Measurements from ENCODE around the gene TRIM17. TPM values are rescaled to one million over a fixed set of nuclear protein-coding genes. Genes with fewer than 3 reads are reported as not detected.

Gene TRIM17
- total and polyA plus RNA-seq, 9 of the 15 experiments (the other 6 are each of a cell fraction or from before 2014, with no cell fraction given) = not detected

GRCh38 chr1:228457396-228458176 is 40.9 kb upstream of the TRIM17 start (continued):
- TF ChIP-seq ZKSCAN1 (IDR thresholded peaks at IDR 0.05; ENCODE audit: low read depth, low read length) = peak; percentile 74
- TF ChIP-seq ARID3A (IDR thresholded peaks at IDR 0.05; ENCODE audit: borderline replicate concordance, low read depth, low read length) = no peak
- no peak for TF ChIP-seq ZNF280A (IDR thresholded peaks at IDR 0.05; ENCODE audit: low read depth, partially characterized antibody)
- TF ChIP-seq GTF2E2 (tag; IDR thresholded peaks at IDR 0.05) = peak; percentile 93; the same call in 1 of the 2 replicates
- TF ChIP-seq NFYB (IDR thresholded peaks at IDR 0.05; ENCODE audit: extremely low read depth, insufficient read length) = peak; percentile 97
- peak; percentile 60; the same call in 1 of the 2 replicates for TF ChIP-seq ZFP91 (CRISPR knock-in tag; IDR thresholded peaks at IDR 0.05)
- TF ChIP-seq RB1 (IDR thresholded peaks at IDR 0.05; ENCODE audit: low read depth) = peak; percentile 91
- no peak; the same call in 1 of the 2 replicates for TF ChIP-seq DNMT1 (IDR thresholded peaks at IDR 0.05)
- no peak for TF ChIP-seq ARNT (IDR thresholded peaks at IDR 0.05)
- no peak for TF ChIP-seq PTRF (tag; IDR thresholded peaks at IDR 0.05)
- no peak for TF ChIP-seq HOMEZ (CRISPR knock-in tag; IDR thresholded peaks at IDR 0.05)
- TF ChIP-seq ERF (CRISPR knock-in tag; IDR thresholded peaks at IDR 0.05) = peak; percentile 84; the same call in 1 of the 2 replicates
- no peak for TF ChIP-seq ZNF408 (CRISPR knock-in tag; IDR thresholded peaks at IDR 0.05; ENCODE audit: low read depth)
- TF ChIP-seq ETV1 (tag; conservative IDR thresholded peaks at IDR 0.05; ENCODE audit: low read depth) = no peak; the same call in 1 of the 2 replicates
- no peak for TF ChIP-seq DLX4 (CRISPR knock-in tag; IDR thresholded peaks at IDR 0.05)
- TF ChIP-seq MNT (conservative IDR thresholded peaks at IDR 0.05) = peak; percentile 96 to 98
- TF ChIP-seq ELF1 (tag; IDR thresholded peaks at IDR 0.05) = no peak

All from K562 (cell line).